Cardiac septum (tissue), 1 donor: ENCODE results near the gene PLEKHF1. TPM values are rescaled to one million over a fixed set of nuclear protein-coding genes. Genes with fewer than 3 reads are reported as not detected.
"Not testable (repeated sequence)": the region's sequence is repeated elsewhere in the genome, so short reads cannot be mapped to it uniquely, and the experiment has no call there.

Experiments
- DNase-seq: peaks from one replicate; pipeline ENCODE4 v3.0.0-alpha.2; 2020; ENCODE audit warnings: low spot score
- intact Hi-C: fragments of 100-400 bp; cut with DNase I; formaldehyde crosslinking; loops from one replicate; pipeline ENCODE4 v1.14.0; 2022
- long read RNA-seq: library from polyadenylated mRNA; unstranded; transcript quantifications from one replicate; pipeline ENCODE4 v2.0.0, GENCODE V29; 2021
- total RNA-seq: library from RNA; stranded (reverse); fragmentation: NEBNext Ultra II Directional; extraction: Animal tissue kit (Norgen Biotek cat#: 25700); gene quantifications from one replicate; pipeline ENCODE4 v1.2.1, GENCODE V29; 2021
- donor health status: DM: no; HTN: no; CAD: no.

Gene PLEKHF1, protein sequence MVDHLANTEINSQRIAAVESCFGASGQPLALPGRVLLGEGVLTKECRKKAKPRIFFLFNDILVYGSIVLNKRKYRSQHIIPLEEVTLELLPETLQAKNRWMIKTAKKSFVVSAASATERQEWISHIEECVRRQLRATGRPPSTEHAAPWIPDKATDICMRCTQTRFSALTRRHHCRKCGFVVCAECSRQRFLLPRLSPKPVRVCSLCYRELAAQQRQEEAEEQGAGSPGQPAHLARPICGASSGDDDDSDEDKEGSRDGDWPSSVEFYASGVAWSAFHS
- 9.5 TPM for total RNA-seq
- long read RNA-seq, transcript PLEKHF1-204 (2 exons, 1,357 nt): minor isoform, 6 of 44 reads
- long read RNA-seq, transcript PLEKHF1-201 (2 exons, 2,084 nt): major isoform, 34 of 44 reads
- long read RNA-seq, partial matches to known transcripts: 3 of 44 reads
- long read RNA-seq, other reads (novel, unspliced or antisense): 1 of 44 reads

DNA sequence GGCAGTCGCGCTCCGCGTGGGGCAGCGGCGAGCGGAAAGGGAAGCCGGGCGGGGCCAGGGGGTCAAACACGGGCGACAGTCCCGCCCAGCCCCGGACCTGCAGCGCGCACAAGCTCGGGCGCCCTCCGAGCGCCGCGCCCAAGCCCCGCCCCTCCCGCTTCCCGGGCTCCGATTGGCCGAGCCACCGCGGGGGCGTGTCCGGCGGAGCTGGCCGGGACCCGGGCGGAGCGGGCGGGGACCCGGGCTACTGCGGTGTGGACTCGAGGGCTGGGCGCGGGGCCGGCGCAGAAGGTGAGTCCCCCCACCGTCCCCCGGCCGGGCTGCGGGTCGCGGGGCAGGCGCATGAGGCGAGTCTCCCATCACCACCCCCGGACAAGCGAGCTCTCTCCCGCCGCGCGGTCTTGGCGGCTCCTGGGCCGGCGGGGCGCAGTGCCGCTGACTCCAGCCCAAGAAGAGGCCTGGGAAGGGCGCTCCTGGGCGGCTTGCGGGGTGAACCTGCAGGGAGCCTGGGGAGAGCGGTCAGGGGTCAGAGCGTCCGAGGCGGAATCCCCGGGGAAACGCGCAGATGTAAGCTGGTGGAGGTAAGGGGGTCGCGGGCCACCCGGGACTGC, at the start of gene PLEKHF1:
PLEKHF1 (plus strand) TSS at position 247 of the 611 bp plus-strand sequence. CDS start 8,379 bp downstream, outside the sequence.
- DNase-seq: peak; percentile 95
- intact Hi-C loops: loop anchor here (2.0 kb wide), 1 partner anchor 49 kb away; the partner anchor contains the start of gene C19orf12

DNA sequence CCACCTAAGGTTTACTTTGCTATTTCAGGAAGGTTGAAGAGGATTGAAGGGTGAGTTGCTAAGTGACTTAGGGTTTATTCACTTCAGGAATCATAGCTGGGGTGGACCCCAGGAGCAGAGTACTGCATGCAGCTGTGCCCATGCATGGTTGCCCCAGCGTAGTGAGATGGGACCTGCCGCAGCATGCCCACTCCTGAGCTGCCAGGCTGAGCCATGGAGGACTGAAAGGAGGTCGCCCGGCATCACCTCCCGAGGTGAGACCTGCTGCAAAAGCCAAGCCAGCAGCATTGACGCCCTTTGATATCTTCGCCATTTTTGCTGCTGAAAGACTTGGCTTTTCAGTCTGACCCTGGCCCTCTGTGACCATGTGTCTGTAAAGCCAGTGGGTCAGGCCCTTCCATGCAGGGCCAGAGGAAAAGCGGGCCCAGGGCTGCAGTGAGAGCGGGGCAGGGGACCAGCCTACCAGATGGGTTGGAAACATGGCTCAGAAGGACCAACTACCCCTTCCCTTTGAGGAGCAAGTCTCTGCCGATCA, 49.3 kb upstream of the PLEKHF1 start:
- intact Hi-C loops: no loop called here
- no peak for DNase-seq

DNA sequence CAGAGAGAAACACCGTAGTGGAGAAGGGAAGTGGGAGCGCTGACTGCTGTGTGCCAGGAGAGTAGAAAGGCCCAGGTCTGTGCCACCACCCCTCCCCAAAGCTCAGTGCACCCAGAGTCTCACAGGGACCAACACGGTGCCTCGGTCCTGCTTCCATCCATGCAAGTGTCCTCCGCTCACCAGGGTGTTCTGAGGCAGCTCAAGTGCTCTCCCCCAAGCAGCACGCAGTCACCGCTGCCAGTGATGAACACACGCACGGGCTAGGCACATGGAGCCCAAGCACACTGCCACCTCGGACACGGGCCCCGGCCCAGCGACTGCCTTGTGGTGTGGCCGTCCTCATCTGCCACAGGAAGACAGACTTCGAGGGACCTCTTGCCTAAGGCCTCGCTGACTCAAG, 48.7 kb upstream of the PLEKHF1 start:
- intact Hi-C loops: no loop called here
- no peak for DNase-seq

DNA sequence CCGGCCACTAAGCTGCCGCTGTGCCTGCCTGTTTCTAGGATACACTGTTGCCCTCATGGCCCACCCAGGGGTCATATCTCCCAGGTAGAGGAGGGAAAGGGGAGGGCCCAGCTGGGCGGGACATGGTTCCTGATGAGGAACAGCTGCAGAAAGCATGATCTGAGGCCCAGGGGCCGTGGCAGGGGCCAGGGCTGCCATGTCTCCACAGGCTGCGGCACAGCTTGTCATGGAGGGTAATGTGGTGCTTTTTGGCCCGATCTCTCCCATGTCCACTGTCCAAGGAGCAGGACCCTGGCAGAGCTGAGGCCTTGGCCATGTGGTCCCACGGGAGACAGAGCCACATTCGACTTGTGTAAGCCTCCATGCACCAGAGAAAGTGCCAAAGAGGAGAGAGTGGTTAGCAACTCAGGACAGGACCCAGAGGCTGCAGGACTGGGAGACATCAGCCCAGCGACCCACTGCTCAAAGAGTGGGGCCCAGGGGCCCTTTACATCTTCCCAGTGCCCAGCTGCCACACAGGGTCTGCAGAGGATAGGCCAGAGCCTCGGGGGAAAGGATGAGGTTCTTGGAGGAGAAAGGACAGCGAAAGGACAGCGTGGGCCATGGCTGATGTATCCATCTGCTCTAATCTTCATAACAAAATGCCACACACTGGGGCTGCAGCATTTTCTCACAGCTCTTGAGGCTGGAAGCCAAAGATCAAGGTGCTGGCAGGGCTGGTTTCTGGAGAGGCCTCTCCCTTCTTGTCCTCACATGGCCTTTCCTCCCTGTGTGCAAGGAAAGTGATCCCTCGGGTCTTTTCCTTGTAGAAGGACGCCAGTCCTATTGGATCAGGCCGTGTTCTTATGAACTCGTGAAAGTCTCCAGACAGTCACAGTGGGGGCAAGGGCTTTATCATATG, 47.6 kb upstream of the PLEKHF1 start:
- intact Hi-C loops: no loop called here
- DNase-seq: no peak

DNA sequence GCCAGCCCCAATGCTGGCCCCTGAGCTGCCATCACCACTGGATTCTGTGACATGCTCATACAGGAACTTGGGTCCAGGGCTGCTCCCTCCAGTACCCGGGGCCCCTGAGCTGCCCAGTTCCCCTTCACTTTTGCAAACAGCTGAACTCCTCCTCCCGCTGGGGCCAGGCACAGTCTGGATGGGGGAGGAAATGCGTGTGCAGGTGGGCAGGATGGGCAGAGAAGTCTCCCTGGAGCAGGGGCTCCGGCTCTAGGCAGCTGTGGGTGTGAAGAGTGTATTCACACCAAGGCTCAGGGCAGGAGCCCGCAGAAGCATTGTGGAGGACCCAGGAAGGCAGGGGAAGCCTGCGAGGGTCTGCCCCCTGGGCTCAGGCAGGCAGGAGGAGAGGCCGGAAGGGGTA, 46.8 kb upstream of the PLEKHF1 start:
- intact Hi-C loops: no loop called here
- DNase-seq: no peak

DNA sequence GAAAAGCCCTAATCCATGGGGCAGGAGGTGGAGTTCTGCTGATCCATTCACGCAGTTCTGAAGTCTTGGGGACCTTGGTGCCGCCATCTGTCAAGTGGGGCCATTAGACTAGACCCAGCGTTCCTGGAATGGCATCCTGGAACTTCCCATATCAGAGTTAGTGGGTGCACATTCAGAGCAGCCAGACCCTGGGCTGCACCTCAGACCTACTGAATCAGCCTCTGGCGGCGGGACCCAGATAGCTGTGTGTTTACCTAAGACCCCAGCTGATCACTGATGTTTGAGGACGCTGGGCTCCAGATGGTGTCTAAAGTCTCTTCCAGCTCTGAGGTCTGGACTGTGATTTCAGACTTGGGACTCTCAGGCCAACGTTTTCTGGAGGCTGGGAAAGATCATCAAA, 46.4 kb upstream of the PLEKHF1 start:
- no peak for DNase-seq
- intact Hi-C loops: no loop called here

DNA sequence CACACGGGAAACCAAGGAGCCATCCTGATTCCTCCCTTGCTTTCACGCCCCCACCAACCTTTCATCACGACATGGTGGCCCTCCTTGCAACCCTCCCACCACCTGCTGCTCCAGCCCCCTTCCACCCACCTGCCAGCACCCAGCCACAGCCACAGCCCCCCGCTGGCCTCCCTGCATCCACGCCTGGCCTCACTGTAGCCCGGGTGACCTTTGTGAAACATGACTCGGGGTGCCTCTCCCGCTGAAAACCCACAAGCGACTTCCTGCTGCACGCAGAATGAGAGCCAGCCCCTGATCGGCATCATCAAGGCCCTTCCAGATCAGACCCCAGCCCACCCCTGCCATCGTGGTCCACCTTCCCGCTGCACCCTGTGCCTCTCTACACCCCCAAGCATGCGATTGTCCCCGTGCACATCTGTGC, 44.3 kb upstream of the PLEKHF1 start:
- intact Hi-C loops: no loop called here
- no peak for DNase-seq

DNA sequence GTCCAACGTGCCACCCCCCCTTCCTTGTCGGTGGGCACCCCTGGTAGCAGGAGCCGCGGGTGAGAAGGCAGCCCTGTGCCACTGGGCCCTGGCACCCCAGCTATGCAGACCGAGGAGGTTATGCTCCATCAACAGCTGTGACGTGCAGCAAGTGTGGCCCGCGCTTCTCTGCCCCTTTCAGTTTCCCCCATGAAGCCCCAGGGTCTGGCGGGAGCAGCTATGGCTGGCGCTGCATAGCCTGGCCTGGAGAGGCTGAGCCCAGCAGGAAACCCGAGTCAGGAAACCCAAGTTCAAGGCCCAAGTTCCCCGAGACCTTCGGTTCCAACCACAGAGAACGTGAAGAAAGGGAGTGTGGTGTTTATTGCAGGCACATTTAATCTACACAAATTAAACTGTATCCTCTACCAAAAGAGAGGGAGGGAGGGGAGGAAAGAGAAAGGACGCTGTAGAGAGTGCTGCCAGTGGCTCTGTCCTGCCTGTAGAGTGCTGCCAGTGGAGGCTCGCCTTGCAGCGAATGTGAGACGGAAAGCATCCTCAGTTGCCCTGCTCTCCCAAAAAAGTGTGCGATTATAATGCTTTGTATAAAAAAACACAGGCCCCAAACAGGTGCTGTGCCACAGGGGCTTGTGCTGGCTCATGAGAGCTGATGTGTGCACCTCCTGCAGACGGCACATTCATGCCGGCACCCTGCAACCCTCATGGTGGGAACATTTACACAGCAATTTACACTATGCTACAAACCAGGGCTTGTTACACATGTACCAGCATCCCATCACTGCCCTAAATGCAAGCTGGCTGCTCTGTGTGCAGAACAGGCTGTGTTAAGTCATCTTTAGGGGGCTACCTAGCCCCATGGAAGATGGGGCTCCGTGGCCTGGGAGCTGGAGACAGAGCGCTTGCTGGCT, 42.8 kb upstream of the PLEKHF1 start:
- no peak for DNase-seq
- intact Hi-C loops: no loop called here

DNA sequence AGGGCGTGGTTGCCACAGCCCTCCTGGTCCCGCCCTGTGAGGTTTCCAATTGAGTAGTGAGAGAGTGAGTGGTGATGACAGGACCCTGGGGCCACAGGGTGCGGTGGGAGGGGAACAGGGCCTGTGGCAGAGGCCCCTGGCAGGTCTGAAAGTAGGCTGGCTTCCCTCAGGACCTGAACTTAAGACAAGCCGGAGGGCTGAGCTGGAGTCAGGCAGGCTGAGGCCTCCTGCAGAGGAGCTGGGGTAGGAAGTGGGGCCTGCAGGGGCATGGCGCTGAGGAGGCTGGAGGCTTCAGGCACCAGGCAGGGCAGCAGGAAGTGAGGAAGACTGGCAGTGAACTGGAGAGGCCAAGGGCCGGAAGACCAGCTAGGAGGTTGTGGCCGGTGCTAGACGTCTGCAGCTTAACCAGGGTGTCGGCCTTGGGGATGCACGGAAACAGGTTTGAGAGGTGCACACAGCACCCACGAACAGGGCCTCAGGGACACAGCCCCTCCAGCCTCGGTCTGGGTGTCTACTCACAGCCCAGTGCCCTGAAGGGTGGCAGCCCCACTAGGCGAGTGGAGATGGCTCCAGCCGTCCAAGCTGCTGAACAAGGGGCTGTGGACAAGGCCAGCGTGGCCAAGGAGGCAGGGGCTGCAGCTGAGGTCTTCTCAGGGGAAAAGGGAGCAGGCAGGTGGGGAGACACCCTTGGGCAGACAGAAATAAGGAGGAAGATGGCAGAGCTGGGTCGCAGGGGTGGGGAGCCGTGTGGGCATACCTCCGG, 41.4 kb upstream of the PLEKHF1 start:
- DNase-seq: no peak
- intact Hi-C loops: no loop called here

DNA sequence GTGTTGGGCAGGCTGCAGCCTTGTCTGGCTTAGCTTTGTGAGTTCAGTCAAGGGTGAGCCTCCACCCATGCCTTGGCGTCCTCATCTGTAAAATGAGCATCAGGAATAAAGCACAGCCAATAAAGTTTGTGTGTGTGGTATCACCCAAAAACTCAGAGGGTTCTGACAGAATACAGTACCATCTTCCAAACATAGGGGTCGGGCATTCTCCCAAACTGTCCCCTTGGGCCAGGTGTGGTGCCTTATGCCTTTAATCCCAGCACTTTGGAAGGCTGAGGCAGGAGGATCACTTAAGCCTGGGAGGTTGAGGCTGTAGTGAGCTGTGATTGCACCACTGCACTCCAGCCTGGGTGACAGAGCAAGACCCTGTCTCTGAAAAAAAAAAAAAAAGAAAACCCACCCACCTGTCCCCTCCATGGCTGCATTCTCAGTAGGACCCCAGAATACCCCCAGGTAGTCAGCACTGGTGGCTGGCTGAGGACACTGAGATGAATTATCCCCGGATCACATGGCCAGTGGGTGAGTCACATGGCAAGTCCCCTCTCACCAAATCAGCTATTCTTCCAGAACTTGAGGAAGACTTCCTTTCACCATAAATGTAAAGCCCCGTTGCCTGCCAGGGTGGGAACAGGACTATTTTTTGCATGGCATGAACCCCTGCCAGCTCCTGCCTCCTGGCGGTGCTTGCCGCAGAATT, 40.6 kb upstream of the PLEKHF1 start:
- intact Hi-C loops: no loop called here

DNA sequence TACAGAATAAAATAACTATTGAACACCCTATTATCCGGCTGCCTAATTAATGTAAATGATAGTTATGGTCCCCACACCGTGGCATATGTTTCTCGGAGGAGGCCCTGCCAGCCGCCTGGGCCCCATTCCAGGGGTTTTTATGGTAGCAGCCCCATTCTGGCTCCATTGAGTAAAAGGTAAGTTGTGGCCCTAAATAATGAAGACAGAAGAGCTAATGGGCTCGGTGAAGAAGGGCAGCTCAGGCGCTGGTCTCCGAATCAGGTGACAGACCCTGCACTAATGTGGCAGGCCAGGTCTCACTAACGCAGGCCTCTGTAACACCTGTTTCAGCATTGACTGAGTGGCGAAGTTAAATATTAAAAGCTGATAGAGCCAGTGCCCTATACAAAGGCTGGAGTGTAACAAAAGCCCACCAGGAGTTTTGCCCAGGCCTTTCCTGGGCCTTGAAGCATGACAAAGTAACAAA, 40.0 kb upstream of the PLEKHF1 start:
- no peak for DNase-seq

More for the DNA sequence above, 40.6 kb upstream of the PLEKHF1 start:
- no peak for DNase-seq

DNA sequence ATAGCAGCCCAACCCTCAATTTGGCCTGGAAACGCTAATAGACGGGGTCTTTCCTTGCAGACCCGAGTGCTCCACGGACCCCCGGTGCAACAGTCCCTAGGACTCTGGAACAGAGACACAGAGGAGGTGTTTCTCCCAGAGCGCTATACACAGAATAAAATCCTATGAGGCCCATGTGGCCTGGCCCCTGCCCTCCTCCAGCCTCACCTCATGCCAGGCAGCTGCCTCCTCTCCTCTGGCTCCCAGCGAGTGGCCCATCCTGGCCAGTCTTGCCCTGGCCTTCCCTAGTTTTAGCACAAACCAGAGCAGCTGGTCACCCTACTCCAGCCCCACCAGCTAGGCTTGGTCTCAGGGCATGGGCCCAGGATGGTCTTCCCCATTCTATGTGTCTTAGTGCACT, 38.9 kb upstream of the PLEKHF1 start:
- intact Hi-C loops: no loop called here
- no peak for DNase-seq

More for the DNA sequence above, 40.0 kb upstream of the PLEKHF1 start:
- intact Hi-C loops: no loop called here

DNA sequence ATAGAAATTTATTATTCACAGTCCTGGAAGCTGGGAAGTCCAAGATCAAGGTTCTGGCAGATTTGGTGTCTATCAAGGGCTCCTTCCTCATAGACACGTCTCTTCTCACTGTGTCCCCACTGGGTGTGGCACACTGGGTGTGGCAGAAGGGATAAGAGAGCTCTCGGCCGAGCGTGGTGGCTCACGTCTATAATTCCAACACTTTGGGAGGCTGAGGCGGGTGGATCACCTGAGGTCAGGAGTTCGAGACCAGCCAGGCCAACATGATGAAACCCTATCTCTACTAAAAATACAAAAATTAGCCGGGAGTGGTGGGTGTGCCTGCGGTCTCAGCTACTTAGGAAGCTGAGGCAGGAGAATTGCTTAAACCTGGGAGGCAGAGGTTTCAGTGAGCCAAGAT, 38.4 kb upstream of the PLEKHF1 start:
- DNase-seq, intact Hi-C loops: not testable (repeated sequence)

DNA sequence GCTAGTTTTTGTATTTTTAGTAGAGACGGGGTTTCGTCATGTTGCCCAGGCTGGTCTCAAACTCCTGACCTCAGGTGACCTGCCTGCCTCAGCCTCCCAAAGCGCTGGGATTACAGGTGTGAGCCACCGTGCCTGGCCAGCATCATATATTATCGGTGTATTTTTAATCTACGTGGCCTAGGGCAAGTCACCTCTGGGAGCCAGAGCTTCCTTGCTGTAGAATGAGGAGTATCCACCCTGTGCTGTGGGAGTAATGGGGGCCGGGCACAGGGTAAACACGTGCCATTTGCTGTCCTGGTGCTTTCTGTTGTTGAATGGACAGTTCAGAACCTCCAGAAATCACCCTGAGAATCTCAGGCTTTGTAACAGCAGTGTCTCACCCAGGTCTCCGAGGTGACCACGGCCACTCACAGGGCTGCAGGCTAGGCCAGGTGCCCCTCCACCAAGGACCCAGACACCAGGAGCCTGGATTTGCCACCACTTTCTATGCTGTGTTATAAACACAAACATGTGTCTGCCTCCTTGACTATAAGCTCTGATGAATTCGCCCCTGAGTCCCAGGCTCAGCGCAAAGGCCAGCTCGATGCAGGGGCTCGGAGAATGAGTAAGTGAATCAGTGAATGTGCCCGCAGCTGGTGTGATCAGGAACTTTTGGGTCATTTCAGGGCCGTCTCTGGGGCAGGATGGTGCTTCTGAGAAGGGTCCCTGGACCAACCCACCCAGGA, 36.4 kb upstream of the PLEKHF1 start:
- DNase-seq: no peak
- intact Hi-C loops: no loop called here

DNA sequence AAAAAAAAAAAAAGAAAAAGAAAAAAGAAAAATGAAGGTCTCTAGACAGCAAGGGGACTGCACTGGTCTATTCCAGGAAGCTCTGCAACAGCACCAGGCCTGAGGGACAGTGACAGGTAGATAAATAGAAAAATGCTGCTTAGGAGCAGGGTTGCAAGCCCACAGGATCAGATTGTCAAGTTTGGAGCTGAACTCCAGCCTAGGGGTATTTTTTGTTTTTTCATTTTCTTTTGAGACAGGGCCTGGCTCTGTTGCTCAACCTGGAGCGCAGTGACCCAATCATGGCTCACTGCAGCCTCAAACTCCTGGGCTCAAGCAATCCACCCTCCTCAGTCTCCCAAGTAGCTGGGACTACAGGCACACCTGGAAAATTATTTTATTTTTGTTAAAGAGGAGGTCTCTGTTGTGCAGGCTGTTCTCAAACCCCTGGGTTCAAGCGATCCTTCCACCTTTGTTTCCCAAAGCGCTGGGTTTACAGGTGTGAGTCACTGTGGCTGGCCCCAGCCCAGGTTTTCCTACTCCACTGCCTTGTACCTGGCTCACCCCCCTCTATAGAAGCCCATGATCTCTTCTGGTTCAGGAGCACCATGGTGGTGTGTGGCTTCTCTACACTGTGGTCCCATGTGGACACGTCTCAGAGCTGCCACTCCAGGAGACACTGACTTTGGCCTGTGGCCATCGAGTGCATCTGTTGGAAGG, 35.3 kb upstream of the PLEKHF1 start:
- DNase-seq: peak; percentile 44
- intact Hi-C loops: no loop called here

DNA sequence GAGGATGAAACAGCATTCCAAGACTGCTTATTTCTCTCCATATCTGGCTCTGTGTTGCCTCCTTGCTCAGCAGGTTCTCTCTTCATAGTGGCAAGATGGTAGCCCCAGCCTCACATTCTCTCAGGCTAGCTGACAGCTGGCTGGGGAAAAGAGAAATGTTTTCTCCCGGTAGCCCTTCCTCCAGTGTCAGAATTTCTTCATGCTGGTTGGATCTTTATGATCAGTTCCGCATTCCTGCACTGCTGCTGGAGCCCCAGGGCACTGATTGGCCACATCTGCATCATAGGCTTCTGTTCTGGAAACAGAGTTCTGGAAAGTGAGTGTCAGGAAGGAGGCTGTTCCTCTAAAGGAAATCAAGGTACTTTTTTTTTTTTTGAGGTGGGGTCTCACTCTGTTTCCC, 34.6 kb upstream of the PLEKHF1 start:
- intact Hi-C loops: no loop called here
- peak; percentile 6 for DNase-seq
